Activated naive CD8-positive, alpha-beta T cell (primary cell): ENCODE measurements around the gene NCAPD3.
A peak's percentile ranks its signal among the peaks of the same experiment; 100 is the strongest.
"Not testable (repeated sequence)": the region's sequence is repeated elsewhere in the genome, so short reads cannot be mapped to it uniquely, and the experiment has no call there.

Experiments
- H3K27ac Mint-ChIP-seq: one replicate; pipeline ENCODE4 v1.8.0; 2021; ENCODE audit warnings: mixed read lengths
- H3K27me3 Mint-ChIP-seq: one replicate; pipeline ENCODE4 v1.8.0; 2021; ENCODE audit warnings: mixed read lengths
- H3K36me3 Mint-ChIP-seq: one replicate; pipeline ENCODE4 v1.8.0; 2021; ENCODE audit warnings: mixed read lengths
- H3K4me1 Mint-ChIP-seq: one replicate; pipeline ENCODE4 v1.8.0; 2021; ENCODE audit warnings: low read depth, mixed read lengths
- H3K4me3 Mint-ChIP-seq: one replicate; pipeline ENCODE4 v1.8.0; 2021; ENCODE audit warnings: mild to moderate bottlenecking, mixed read lengths
- H3K9me3 Mint-ChIP-seq: one replicate; pipeline ENCODE4 v1.8.0; 2021; ENCODE audit warnings: low read depth, mixed read lengths

NCAPD3 gene

GRCh38 chr11:134216816-134217215 lies 7.0 kb downstream of the NCAPD3 start:
- Mint-ChIP-seq H3K4me3 (no peak overlapping the region), H3K27me3 (no peaks in the 10 kb centered on the region), H3K9me3 (no peaks in the 10 kb centered on the region), H3K27ac (no peak overlapping the region), H3K4me1 (peaks cover 22% of the 10 kb centered on the region), H3K36me3 (peaks cover 7% of the 10 kb centered on the region)

- no peak overlapping the region for H3K4me3 Mint-ChIP-seq
- peaks cover 7% of the 10 kb centered on the region for H3K36me3 Mint-ChIP-seq
- no peaks in the 10 kb centered on the region for H3K9me3 Mint-ChIP-seq
- no peaks in the 10 kb centered on the region for H3K27me3 Mint-ChIP-seq
- no peak overlapping the region for H3K27ac Mint-ChIP-seq
- peaks cover 20% of the 10 kb centered on the region for H3K4me1 Mint-ChIP-seq
These were observed 7.9 kb downstream of the NCAPD3 start for GRCh38 chr11:134215836-134216235.

- Mint-ChIP-seq H3K9me3 (no peaks in the 10 kb centered on the region), H3K4me3 (no peak overlapping the region), H3K36me3 (peaks cover 10% of the 10 kb centered on the region), H3K4me1 (no peaks in the 10 kb centered on the region), H3K27me3 (no peaks in the 10 kb centered on the region), H3K27ac (no peak overlapping the region)
These were observed 16.1 kb downstream of the NCAPD3 start for GRCh38 chr11:134207538-134208239.

- no peak overlapping the region for H3K4me3 Mint-ChIP-seq
- H3K4me1 Mint-ChIP-seq = no peaks in the 10 kb centered on the region
- no peaks in the 10 kb centered on the region for H3K27me3 Mint-ChIP-seq
- peaks cover 14% of the 10 kb centered on the region for H3K36me3 Mint-ChIP-seq
- no peaks in the 10 kb centered on the region for H3K9me3 Mint-ChIP-seq
- no peak overlapping the region for H3K27ac Mint-ChIP-seq
These were observed 17.6 kb downstream of the NCAPD3 start for GRCh38 chr11:134206185-134206584.

GRCh38 chr11:134205729-134206128 lies 18.0 kb downstream of the NCAPD3 start:
- no peaks in the 10 kb centered on the region for H3K27me3 Mint-ChIP-seq
- H3K4me3 Mint-ChIP-seq = no peak overlapping the region
- no peaks in the 10 kb centered on the region for H3K9me3 Mint-ChIP-seq
- H3K36me3 Mint-ChIP-seq = peaks cover 14% of the 10 kb centered on the region
- no peaks in the 10 kb centered on the region for H3K4me1 Mint-ChIP-seq
- no peak overlapping the region for H3K27ac Mint-ChIP-seq

- H3K27me3 Mint-ChIP-seq = no peaks in the 10 kb centered on the region
- no peak overlapping the region for H3K27ac Mint-ChIP-seq
- H3K36me3 Mint-ChIP-seq = peaks cover 17% of the 10 kb centered on the region
These were observed 21.1 kb downstream of the NCAPD3 start for GRCh38 chr11:134202661-134203060.

GRCh38 chr11:134200688-134201087 lies 23.1 kb downstream of the NCAPD3 start:
- no peaks in the 10 kb centered on the region for H3K9me3 Mint-ChIP-seq

More at GRCh38 chr11:134202661-134203060, 21.1 kb downstream of the NCAPD3 start:
- Mint-ChIP-seq H3K4me3 (no peak overlapping the region), H3K4me1 (no peaks in the 10 kb centered on the region), H3K9me3 (no peaks in the 10 kb centered on the region)

GRCh38 chr11:134199531-134199930 lies 24.2 kb downstream of the NCAPD3 start:
- no peak overlapping the region for H3K27ac Mint-ChIP-seq
- no peaks in the 10 kb centered on the region for H3K9me3 Mint-ChIP-seq
- H3K27me3 Mint-ChIP-seq = no peaks in the 10 kb centered on the region
- peaks cover 2% of the 10 kb centered on the region for H3K4me1 Mint-ChIP-seq
- H3K36me3 Mint-ChIP-seq = peaks cover 14% of the 10 kb centered on the region
- no peak overlapping the region for H3K4me3 Mint-ChIP-seq

More at GRCh38 chr11:134200688-134201087, 23.1 kb downstream of the NCAPD3 start:
- H3K36me3 Mint-ChIP-seq = peaks cover 13% of the 10 kb centered on the region
- no peak overlapping the region for H3K4me3 Mint-ChIP-seq
- H3K27me3 Mint-ChIP-seq = no peaks in the 10 kb centered on the region
- peaks cover 2% of the 10 kb centered on the region for H3K4me1 Mint-ChIP-seq
- no peak overlapping the region for H3K27ac Mint-ChIP-seq

- Mint-ChIP-seq H3K36me3 (peaks cover 7% of the 10 kb centered on the region), H3K27ac (no peak overlapping the region), H3K9me3 (no peaks in the 10 kb centered on the region)
These were observed 27.0 kb downstream of the NCAPD3 start for GRCh38 chr11:134196756-134197155.

GRCh38 chr11:134188092-134188491 lies 35.7 kb downstream of the NCAPD3 start:
- not testable (repeated sequence) for H3K4me3 Mint-ChIP-seq, H3K9me3 Mint-ChIP-seq, H3K27ac Mint-ChIP-seq, H3K4me1 Mint-ChIP-seq, H3K27me3 Mint-ChIP-seq
- peaks cover 18% of the 10 kb centered on the region for H3K36me3 Mint-ChIP-seq

More at GRCh38 chr11:134196756-134197155, 27.0 kb downstream of the NCAPD3 start:
- no peak overlapping the region for H3K4me3 Mint-ChIP-seq
- H3K4me1 Mint-ChIP-seq = peaks cover 2% of the 10 kb centered on the region
- H3K27me3 Mint-ChIP-seq = no peaks in the 10 kb centered on the region

GRCh38 chr11:134181707-134182106 lies 42.1 kb downstream of the NCAPD3 start:
- no peaks in the 10 kb centered on the region for H3K9me3 Mint-ChIP-seq
- no peak overlapping the region for H3K27ac Mint-ChIP-seq
- peaks cover 6% of the 10 kb centered on the region for H3K36me3 Mint-ChIP-seq

GRCh38 chr11:134178032-134178674 lies 45.6 kb downstream of the NCAPD3 start:
- peaks cover 8% of the 10 kb centered on the region for H3K36me3 Mint-ChIP-seq
- no peak overlapping the region for H3K4me3 Mint-ChIP-seq
- no peaks in the 10 kb centered on the region for H3K9me3 Mint-ChIP-seq
- H3K4me1 Mint-ChIP-seq = no peaks in the 10 kb centered on the region
- H3K27ac Mint-ChIP-seq = no peak overlapping the region
- no peaks in the 10 kb centered on the region for H3K27me3 Mint-ChIP-seq

More at GRCh38 chr11:134181707-134182106, 42.1 kb downstream of the NCAPD3 start:
- H3K4me3 Mint-ChIP-seq = no peak overlapping the region
- no peaks in the 10 kb centered on the region for H3K27me3 Mint-ChIP-seq
- no peaks in the 10 kb centered on the region for H3K4me1 Mint-ChIP-seq

- Mint-ChIP-seq H3K27me3 (no peaks in the 10 kb centered on the region), H3K4me3 (no peak overlapping the region), H3K9me3 (no peaks in the 10 kb centered on the region)
These were observed 47.5 kb downstream of the NCAPD3 start for GRCh38 chr11:134176284-134176683.

GRCh38 chr11:134173296-134173695 lies 50.5 kb downstream of the NCAPD3 start:
- Mint-ChIP-seq H3K36me3 (peaks cover 8% of the 10 kb centered on the region), H3K9me3 (no peaks in the 10 kb centered on the region), H3K4me1 (no peaks in the 10 kb centered on the region)

More at GRCh38 chr11:134176284-134176683, 47.5 kb downstream of the NCAPD3 start:
- H3K36me3 Mint-ChIP-seq = peaks cover 7% of the 10 kb centered on the region
- H3K27ac Mint-ChIP-seq = no peak overlapping the region
- H3K4me1 Mint-ChIP-seq = no peaks in the 10 kb centered on the region

GRCh38 chr11:134171951-134172350 lies 51.8 kb downstream of the NCAPD3 start:
- H3K36me3 Mint-ChIP-seq = peaks cover 11% of the 10 kb centered on the region
- no peaks in the 10 kb centered on the region for H3K4me1 Mint-ChIP-seq
- peak overlapping the region; percentile 9 for H3K27ac Mint-ChIP-seq
- H3K4me3 Mint-ChIP-seq = no peak overlapping the region
- H3K27me3 Mint-ChIP-seq = no peaks in the 10 kb centered on the region
- H3K9me3 Mint-ChIP-seq = no peaks in the 10 kb centered on the region

More at GRCh38 chr11:134173296-134173695, 50.5 kb downstream of the NCAPD3 start:
- no peak overlapping the region for H3K27ac Mint-ChIP-seq
- no peak overlapping the region for H3K4me3 Mint-ChIP-seq
- no peaks in the 10 kb centered on the region for H3K27me3 Mint-ChIP-seq
